ENCODE results near the gene C22orf15. TPM values are rescaled to one million over a fixed set of nuclear protein-coding genes. Genes with fewer than 3 reads are reported as not detected.

Gene C22orf15
- total and polyA plus RNA-seq, 2 donors (not counting 3 experiments of a cell fraction or from before 2014, with no cell fraction given) = 0.86 TPM; not detected in 1

- H3K27ac ChIP-seq (ENCODE audit: insufficient read depth, low read depth, low read length) = no peak overlapping the region
- no peak overlapping the region for H3K9ac ChIP-seq (replicated peaks; ENCODE audit: extremely low read depth, insufficient read depth, low read length)
- H2AFZ ChIP-seq (ENCODE audit: low read depth, low read length) = no peak overlapping the region
- FAIRE-seq = no peak
- dilution Hi-C loops (cut with MboI; ENCODE audit: extremely low pct_ligation_motif_present, low sequenced_read_pairs) (no loop called here), intact Hi-C loops (cut with micrococcal nuclease) (no loop called here)
- H3K4me1 ChIP-seq (ENCODE audit: control insufficient read depth, extremely low read depth, insufficient read depth, low read length) = peaks cover 7% of the 10 kb centered on the region
- H4K20me1 ChIP-seq (replicated peaks; ENCODE audit: control insufficient read depth, extremely low read depth, insufficient read depth, low read length) = no peaks in the 10 kb centered on the region
- no peak overlapping the region for H3K4me3 ChIP-seq (replicated peaks in 1 of 3; ENCODE audit: insufficient read depth in 1 of 3, low read depth in 1 of 3, low read length in 3 of 3)
- TF ChIP-seq JUN (IDR thresholded peaks at IDR 0.05; ENCODE audit: borderline replicate concordance, insufficient read depth, insufficient read length, low read depth) (no peak), FOS (IDR thresholded peaks at IDR 0.05; ENCODE audit: borderline replicate concordance, insufficient read depth, low read length) (no peak), CTCF (IDR thresholded peaks at IDR 0.05; ENCODE audit: extremely low read depth in 1 of 2, insufficient read depth in 1 of 2, low read depth in 1 of 2, low read length in 2 of 2) (no peak), MAX (IDR thresholded peaks at IDR 0.05; ENCODE audit: insufficient read depth, insufficient read length) (no peak), GATA2 (IDR thresholded peaks at IDR 0.05; ENCODE audit: insufficient read depth, insufficient read length, low read depth, low read length) (no peak), EZH2 (IDR thresholded peaks at IDR 0.05; ENCODE audit: borderline replicate concordance, low read depth, low read length, severe bottlenecking) (no peak), MYC (IDR thresholded peaks at IDR 0.05; ENCODE audit: low read depth, low read length) (no peak), POLR2AphosphoS5 (IDR thresholded peaks at IDR 0.05; ENCODE audit: insufficient read depth, low read depth, low read length) (no peak), POLR2A (IDR thresholded peaks at IDR 0.05; ENCODE audit: low read depth, low read length) (no peak)
- no peaks in the 10 kb centered on the region for H3K9me1 ChIP-seq (replicated peaks; ENCODE audit: control insufficient read depth, extremely low read depth, insufficient read depth, low read length)
- BruUV-seq (replicated peaks) = no TSS peak
- ChIA-PET CTCF (interaction anchor here (0.8 kb wide), 1 partner anchor 8 kb away, joined by 3 read pairs; no protein-coding TSS in a partner anchor), POLR2A (no interaction called here)
- H3K79me2 ChIP-seq (ENCODE audit: control insufficient read depth, insufficient read depth, low read length) = peaks cover 4% of the 10 kb centered on the region
- no peaks in the 10 kb centered on the region for H3K27me3 ChIP-seq (ENCODE audit: control insufficient read depth in 2 of 2, insufficient read depth in 2 of 2, low read length in 2 of 2)
- no peak for DNase-seq (ENCODE audit: low read depth, low spot score)
- no peaks in the 10 kb centered on the region for H3K9me3 ChIP-seq (replicated peaks; ENCODE audit: control insufficient read depth, insufficient read depth, low read length)
- H3K36me3 ChIP-seq (ENCODE audit: control insufficient read depth in 2 of 2, extremely low read depth in 1 of 2, insufficient read depth in 2 of 2, low read length in 2 of 2) = no peaks in the 10 kb centered on the region
- H3K4me2 ChIP-seq (ENCODE audit: insufficient read depth, low read length) = no peak overlapping the region
These were observed 19.9 kb downstream of the C22orf15 start for GRCh38 chr22:23782703-23783102.
